ENCODE measurements around the gene TMPRSS4. TPM values are rescaled to one million over a fixed set of nuclear protein-coding genes. Genes with fewer than 3 reads are reported as not detected.

TMPRSS4 gene
- total and polyA plus RNA-seq, 2 of the 4 experiments (the other 2 are of a cell fraction) = not detected

DNA sequence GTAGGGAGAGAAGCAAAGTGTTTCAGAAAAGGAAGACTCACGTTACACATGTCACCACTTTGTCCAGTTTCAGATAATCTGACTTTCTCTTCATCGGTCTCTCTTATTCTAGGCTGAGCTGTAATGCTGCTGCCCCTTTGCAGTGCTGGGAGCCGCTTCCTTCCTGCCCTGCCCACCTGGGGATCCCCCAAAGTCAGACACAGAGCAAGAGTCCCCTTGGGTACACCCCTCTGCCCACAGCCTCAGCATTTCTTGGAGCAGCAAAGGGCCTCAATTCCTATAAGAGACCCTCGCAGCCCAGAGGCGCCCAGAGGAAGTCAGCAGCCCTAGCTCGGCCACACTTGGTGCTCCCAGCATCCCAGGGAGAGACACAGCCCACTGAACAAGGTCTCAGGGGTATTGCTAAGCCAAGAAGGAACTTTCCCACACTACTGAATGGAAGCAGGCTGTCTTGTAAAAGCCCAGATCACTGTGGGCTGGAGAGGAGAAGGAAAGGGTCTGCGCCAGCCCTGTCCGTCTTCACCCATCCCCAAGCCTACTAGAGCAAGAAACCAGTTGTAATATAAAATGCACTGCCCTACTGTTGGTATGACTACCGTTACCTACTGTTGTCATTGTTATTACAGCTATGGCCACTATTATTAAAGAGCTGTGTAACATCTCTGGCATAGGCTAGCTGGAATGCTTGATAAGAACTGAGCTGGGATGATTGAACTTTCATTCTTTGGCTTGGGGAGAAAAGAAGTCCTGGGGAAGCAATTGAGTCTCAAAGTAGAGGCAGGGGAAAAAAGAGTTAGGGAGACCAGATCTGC is 41.1 kb downstream of the TMPRSS4 start:
- CTCF ChIA-PET = no interaction called here
- TF ChIP-seq RAD21 (IDR thresholded peaks at IDR 0.05; ENCODE audit: low read length) = no peak
- no peak for TF ChIP-seq MXI1 (IDR thresholded peaks at IDR 0.05; ENCODE audit: borderline replicate concordance, low read depth, low read length)
- TF ChIP-seq NFE2L2 (IDR thresholded peaks at IDR 0.05; ENCODE audit: low read depth, low read length) = no peak
- intact Hi-C loops (cut with micrococcal nuclease) = no loop called here

More for the DNA sequence above, 41.1 kb downstream of the TMPRSS4 start:
- no peaks in the 10 kb centered on the region for H3K79me1 ChIP-seq (ENCODE audit: low read depth in 1 of 2, low read length in 2 of 2)
- H3K27me3 ChIP-seq (ENCODE audit: control insufficient read depth, insufficient read depth, low read length) = peaks cover 2% of the 10 kb centered on the region
- no peak overlapping the region for H4K8ac ChIP-seq (ENCODE audit: low read depth in 2 of 2, low read length in 2 of 2)
- no TSS peak for BruUV-seq (replicated peaks)
- H3K14ac ChIP-seq (replicated peaks; ENCODE audit: low read depth, low read length) = no peak overlapping the region
- no peak overlapping the region for H3K4me3 ChIP-seq (ENCODE audit: insufficient read depth, low read depth, low read length)
- no peak overlapping the region for H2AK5ac ChIP-seq (ENCODE audit: low read depth, low read length)
- no peak overlapping the region for H3K9ac ChIP-seq (ENCODE audit: low read depth, low read length)
- no peak overlapping the region for H3K23ac ChIP-seq (ENCODE audit: low read depth, low read length)
- in situ Hi-C loops (cut with MboI; ENCODE audit: low sequenced_read_pairs) = no loop called here
- no peaks in the 10 kb centered on the region for H3K4me1 ChIP-seq (ENCODE audit: control insufficient read depth, insufficient read depth, low read length)
- no peaks in the 10 kb centered on the region for H3K9me1 ChIP-seq (ENCODE audit: insufficient read depth, low read length)
- no peak overlapping the region for H2BK20ac ChIP-seq (ENCODE audit: low read depth, low read length)
- no peak overlapping the region for H3K4me2 ChIP-seq (ENCODE audit: low read depth, low read length)
- H2BK5ac ChIP-seq (ENCODE audit: low read depth, low read length, poor library complexity, severe bottlenecking) = no peak overlapping the region
- no peak overlapping the region for H2BK15ac ChIP-seq (ENCODE audit: low read depth, low read length)
- no peak overlapping the region for H2AFZ ChIP-seq (replicated peaks; ENCODE audit: low read length, poor library complexity)
- no peak overlapping the region for H2BK120ac ChIP-seq (ENCODE audit: low read depth, low read length)
- H3K27ac ChIP-seq (ENCODE audit: insufficient read depth, low read length) = no peak overlapping the region
- no peak for ATAC-seq (ENCODE audit: low read depth)
- no peak overlapping the region for H4K5ac ChIP-seq (ENCODE audit: low read depth, low read length)
- H3K4ac ChIP-seq (ENCODE audit: low read depth, low read length) = no peak overlapping the region
- no peak overlapping the region for H2AK9ac ChIP-seq (replicated peaks; ENCODE audit: low read depth, low read length, poor library complexity)
- H4K20me1 ChIP-seq (ENCODE audit: insufficient read depth, low read length) = no peaks in the 10 kb centered on the region
- 38% methylated on average over 4 of the region's 9 CpGs; no CpG with 5 or more reads in 1 of the 2 experiments for WGBS, 2 experiments (ENCODE audit: extremely low coverage in 2 of 2, insufficient read length in 1 of 2)
- H3K36me3 ChIP-seq (ENCODE audit: control insufficient read depth, insufficient read depth, low read length) = no peaks in the 10 kb centered on the region
- POLR2A ChIA-PET (ENCODE audit: unreplicated experiment) = no interaction called here
- DNase-seq = no peak
- H3K18ac ChIP-seq (ENCODE audit: low read depth, low read length) = no peak overlapping the region
- H3K56ac ChIP-seq (ENCODE audit: extremely low read depth, insufficient read depth, low read length) = no peak overlapping the region
- dilution Hi-C loops (cut with HindIII; ENCODE audit: low sequenced_read_pairs, unreplicated experiment) = no loop called here
- H4K91ac ChIP-seq (ENCODE audit: insufficient read depth, low read depth, low read length) = no peak overlapping the region
- H3K9me3 ChIP-seq (ENCODE audit: control insufficient read depth, insufficient read depth, low read length) = no peaks in the 10 kb centered on the region

Measured in IMR-90 (cell line).